RWPE2 (cell line): Measurements from ENCODE around the gene TMEM54.

ENCODE experiments used
- ATAC-seq: fragments of 200-7000 bp; cut with Tn5 transposase; 3 replicates; pipeline ENCODE4 v1.9.1; 2021; ENCODE audit warnings: low read depth
- DNase-seq: peaks from one replicate; pipeline ENCODE4 v3.0.0-alpha.2; 2020; ENCODE audit warnings: low spot score
- H3K27ac ChIP-seq: fragments of 450-650 bp; 2 replicates; pipeline ENCODE4 v1.5.1; 2017; ENCODE audit warnings: mild to moderate bottlenecking; ENCODE audit not compliant: poor library complexity, severe bottlenecking
- H3K27me3 ChIP-seq: fragments of 250-450 bp; sonication (Bioruptor Pico); 2 replicates; pipeline ENCODE4 v1.5.1; 2021; ENCODE audit warnings: mild to moderate bottlenecking, moderate library complexity; ENCODE audit not compliant: insufficient read depth, poor library complexity, severe bottlenecking
- H3K36me3 ChIP-seq: fragments of 250-450 bp; sonication (Bioruptor Pico); 2 replicates; pipeline ENCODE4 v1.5.1; 2020; ENCODE audit warnings: low read depth, mild to moderate bottlenecking, moderate library complexity
- H3K4me1 ChIP-seq: fragments of 250-450 bp; sonication (Bioruptor Pico); 2 replicates; pipeline ENCODE4 v1.5.1; 2021; ENCODE audit warnings: mild to moderate bottlenecking, moderate library complexity; ENCODE audit not compliant: insufficient read depth, poor library complexity, severe bottlenecking
- H3K4me3 ChIP-seq: fragments of 250-450 bp; sonication (Bioruptor Pico); 2 replicates; pipeline ENCODE4 v1.5.1; 2021; ENCODE audit warnings: mild to moderate bottlenecking, moderate library complexity; ENCODE audit not compliant: severe bottlenecking
- H3K9me3 ChIP-seq: fragments of 250-450 bp; sonication (Bioruptor Pico); 2 replicates; pipeline ENCODE4 v1.5.1; 2021; ENCODE audit warnings: mild to moderate bottlenecking, moderate library complexity; ENCODE audit not compliant: severe bottlenecking
- CTCF ChIP-seq: fragments of 450-650 bp; IDR thresholded peaks from one replicate; pipeline ENCODE4 v1.5.1; 2017; ENCODE audit warnings: mild to moderate bottlenecking, moderate library complexity; ENCODE audit not compliant: poor library complexity, severe bottlenecking

Gene TMEM54

GRCh38 chr1:32878637-32879041, 22.6 kb downstream of the TMEM54 start:
- Histone ChIP-seq H3K4me3 (no peak overlapping the region), H3K27ac (no peak overlapping the region), H3K4me1 (no peaks in the 10 kb centered on the region), H3K9me3 (no peaks in the 10 kb centered on the region), H3K27me3 (no peaks in the 10 kb centered on the region), H3K36me3 (no peaks in the 10 kb centered on the region)
- DNase-seq = no peak
- peak; percentile 8; the same call in 2 of the 3 replicates for ATAC-seq
- TF ChIP-seq CTCF = no peak

GRCh38 chr1:32878183-32878582, 23.0 kb downstream of the TMEM54 start:
- TF ChIP-seq CTCF = no peak
- Histone ChIP-seq H3K36me3 (no peaks in the 10 kb centered on the region), H3K27ac (no peak overlapping the region), H3K9me3 (no peaks in the 10 kb centered on the region), H3K27me3 (no peaks in the 10 kb centered on the region), H3K4me3 (no peak overlapping the region), H3K4me1 (no peaks in the 10 kb centered on the region)
- DNase-seq (no peak), ATAC-seq (peak; percentile 78)

- H3K27me3 ChIP-seq = no peaks in the 10 kb centered on the region
- H3K27ac ChIP-seq = no peak overlapping the region
- no peak overlapping the region for H3K4me3 ChIP-seq
- no peaks in the 10 kb centered on the region for H3K9me3 ChIP-seq
- ATAC-seq = no peak
- DNase-seq = no peak
- no peaks in the 10 kb centered on the region for H3K4me1 ChIP-seq
- TF ChIP-seq CTCF = no peak
- H3K36me3 ChIP-seq = no peaks in the 10 kb centered on the region
Measured at GRCh38 chr1:32877211-32878110, 23.7 kb downstream of the TMEM54 start.

- no peaks in the 10 kb centered on the region for H3K9me3 ChIP-seq
- H3K27ac ChIP-seq = no peak overlapping the region
- no peaks in the 10 kb centered on the region for H3K4me1 ChIP-seq
- peak; percentile 73 for TF ChIP-seq CTCF
- H3K36me3 ChIP-seq = no peaks in the 10 kb centered on the region
- H3K27me3 ChIP-seq = peaks cover 7% of the 10 kb centered on the region
- H3K4me3 ChIP-seq = no peak overlapping the region
- DNase-seq = no peak
- peak; percentile 44; the same call in 2 of the 3 replicates for ATAC-seq
Measured at GRCh38 chr1:32876341-32877210, 24.6 kb downstream of the TMEM54 start.
